HG03457 (cell line): ENCODE results near the gene KRT86.
A peak's percentile ranks its signal among the peaks of the same experiment; 100 is the strongest.
"Not testable (repeated sequence)": the region's sequence is repeated elsewhere in the genome, so short reads cannot be mapped to it uniquely, and the experiment has no call there.

Experiments
- ATAC-seq: cut with Tn5 transposase; IDR thresholded peaks from one replicate; pipeline ENCODE4 v1.9.1; 2021; ENCODE audit warnings: moderate number of reproducible peaks; ENCODE audit not compliant: unreplicated experiment

KRT86 gene

GRCh38 chr12:52267266-52267665 is 7.2 kb upstream of the KRT86 start:
- ATAC-seq = no peak

GRCh38 chr12:52267699-52268098 is 6.7 kb upstream of the KRT86 start:
- no peak for ATAC-seq

- no peak for ATAC-seq
Measured at GRCh38 chr12:52268212-52268611, 6.2 kb upstream of the KRT86 start.

GRCh38 chr12:52270541-52271070 is 3.8 kb upstream of the KRT86 start:
- no peak for ATAC-seq

GRCh38 chr12:52271158-52271557 is 3.3 kb upstream of the KRT86 start:
- ATAC-seq = no peak

- no peak for ATAC-seq
Measured at GRCh38 chr12:52275686-52276085, 1.2 kb downstream of the KRT86 start.

- ATAC-seq = no peak
Measured at GRCh38 chr12:52277486-52278245, 3.2 kb downstream of the KRT86 start.

- no peak for ATAC-seq
Measured at GRCh38 chr12:52278575-52279421, 4.4 kb downstream of the KRT86 start.

GRCh38 chr12:52279422-52280318 is 5.2 kb downstream of the KRT86 start:
- ATAC-seq = no peak

- no peak for ATAC-seq
Measured at GRCh38 chr12:52280319-52280795, 5.9 kb downstream of the KRT86 start.

GRCh38 chr12:52280796-52281560 is 6.5 kb downstream of the KRT86 start:
- ATAC-seq = no peak

- no peak for ATAC-seq
Measured at GRCh38 chr12:52284562-52285171, 10.2 kb downstream of the KRT86 start.

GRCh38 chr12:52285172-52285745 is 10.8 kb downstream of the KRT86 start:
- ATAC-seq = no peak

- ATAC-seq = no peak
Measured at GRCh38 chr12:52285851-52286530, 11.5 kb downstream of the KRT86 start.

GRCh38 chr12:52286857-52287785 is 12.7 kb downstream of the KRT86 start:
- ATAC-seq = not testable (repeated sequence)

GRCh38 chr12:52287816-52288805 is 13.7 kb downstream of the KRT86 start:
- ATAC-seq = peak; percentile 75
